ENCODE measurements around the gene MVK.

The MVK gene

GRCh38 chr12:109630107-109630506, 56.5 kb downstream of the MVK start:
- DNase-seq (ENCODE audit: low read depth), result no peak
- no peak for TF ChIP-seq CTCF (IDR thresholded peaks at IDR 0.05; ENCODE audit: control insufficient read depth, extremely low read depth, insufficient read depth)
- H3K4me3 ChIP-seq (ENCODE audit: low read depth, low read length), result no peak overlapping the region

DNA sequence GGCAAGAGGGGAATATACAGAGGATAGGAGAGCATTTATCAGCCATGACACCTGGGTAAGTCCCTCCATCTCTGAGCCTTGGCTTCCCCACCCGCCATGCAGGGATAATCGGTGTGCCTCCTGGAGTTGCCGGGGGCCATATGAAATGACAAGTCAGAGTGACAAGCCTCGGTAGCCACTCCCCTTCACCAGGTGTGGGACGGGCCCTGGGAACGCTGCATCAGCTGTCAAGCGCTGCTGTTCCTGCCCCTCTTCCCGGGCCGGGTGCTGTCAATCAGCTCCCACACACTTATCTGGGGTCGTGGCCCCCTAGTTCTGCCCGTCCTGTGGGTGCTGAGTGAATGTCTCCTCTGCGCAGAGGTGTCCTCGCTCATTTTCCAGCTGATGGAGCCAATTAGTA, 57.2 kb downstream of the MVK start:
- no peak for DNase-seq (ENCODE audit: low read depth)
- no peak for TF ChIP-seq CTCF (IDR thresholded peaks at IDR 0.05; ENCODE audit: control insufficient read depth, extremely low read depth, insufficient read depth)
- no peak overlapping the region for H3K4me3 ChIP-seq (ENCODE audit: low read depth, low read length)

- H3K4me3 ChIP-seq (ENCODE audit: low read depth, low read length), result no peak overlapping the region
- no peak for DNase-seq (ENCODE audit: low read depth)
- TF ChIP-seq CTCF (IDR thresholded peaks at IDR 0.05; ENCODE audit: control insufficient read depth, extremely low read depth, insufficient read depth), result no peak
Measured at GRCh38 chr12:109631302-109631701, 57.7 kb downstream of the MVK start.

DNA sequence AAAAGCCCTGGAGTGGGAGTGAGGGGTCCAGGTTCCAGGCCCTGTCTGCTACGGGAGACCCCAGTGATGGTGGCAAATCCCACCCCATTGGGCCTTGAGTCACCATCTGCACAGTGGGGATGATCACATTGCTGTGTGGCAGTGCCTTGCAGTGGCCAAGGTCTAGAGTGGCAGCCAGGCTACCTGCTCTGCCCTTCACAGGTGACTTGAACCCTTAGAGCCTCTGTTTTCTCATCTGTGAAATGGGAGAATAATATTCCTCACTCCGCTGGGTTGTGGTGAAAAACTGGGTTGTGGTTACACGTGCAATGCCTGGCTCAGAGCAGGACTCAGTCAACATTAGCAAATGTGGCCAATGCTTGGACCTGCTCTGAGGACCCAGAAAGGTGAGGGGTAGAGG, 58.2 kb downstream of the MVK start:
- H3K4me3 ChIP-seq (ENCODE audit: low read depth, low read length), result no peak overlapping the region
- no peak for TF ChIP-seq CTCF (IDR thresholded peaks at IDR 0.05; ENCODE audit: control insufficient read depth, extremely low read depth, insufficient read depth)
- no peak for DNase-seq (ENCODE audit: low read depth)

- H3K4me3 ChIP-seq (ENCODE audit: low read depth, low read length), result no peak overlapping the region
- DNase-seq (ENCODE audit: low read depth), result no peak
- no peak for TF ChIP-seq CTCF (IDR thresholded peaks at IDR 0.05; ENCODE audit: control insufficient read depth, extremely low read depth, insufficient read depth)
Measured at GRCh38 chr12:109632342-109632741, 58.7 kb downstream of the MVK start.

DNA sequence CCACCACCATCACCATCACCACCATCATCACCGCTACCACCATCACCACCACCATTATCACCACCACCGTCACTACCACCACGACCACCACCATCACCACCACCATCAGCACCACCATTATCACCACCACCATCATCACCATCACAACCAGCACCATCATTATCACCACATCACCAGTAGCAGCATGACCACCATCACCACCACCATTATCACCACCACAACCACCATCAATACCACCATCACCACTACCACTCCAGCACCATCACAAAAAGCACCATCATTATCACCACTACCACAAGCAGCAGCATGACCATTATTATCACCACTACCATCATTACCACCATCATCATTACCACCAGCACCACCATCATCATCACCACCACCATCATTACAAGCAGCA, 62.1 kb downstream of the MVK start:
- no peak for TF ChIP-seq CTCF (IDR thresholded peaks at IDR 0.05; ENCODE audit: control insufficient read depth, extremely low read depth, insufficient read depth)
- no peak for DNase-seq (ENCODE audit: low read depth)
- no peak overlapping the region for H3K4me3 ChIP-seq (ENCODE audit: low read depth, low read length)

DNA sequence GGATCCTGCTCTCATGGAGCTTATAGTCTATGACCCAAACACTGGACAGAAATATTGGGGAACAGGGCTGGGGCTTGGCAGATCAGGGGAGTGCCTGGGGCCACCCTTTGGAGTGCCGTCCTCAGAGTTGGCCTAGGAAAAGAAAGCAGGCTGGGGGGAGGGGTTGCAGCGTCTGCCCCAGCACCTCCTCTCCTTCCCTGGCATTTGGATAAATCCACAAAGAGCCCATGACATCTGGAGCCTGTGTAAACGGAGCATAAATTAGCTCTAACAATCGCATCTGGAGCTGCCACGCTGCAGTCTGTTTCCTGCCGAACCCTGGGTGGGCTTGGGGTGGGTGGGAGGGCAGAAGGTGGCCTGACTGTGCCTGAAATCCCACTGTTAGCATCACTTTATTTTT, 63.8 kb downstream of the MVK start:
- no peak overlapping the region for H3K4me3 ChIP-seq (ENCODE audit: low read depth, low read length)
- no peak for TF ChIP-seq CTCF (IDR thresholded peaks at IDR 0.05; ENCODE audit: control insufficient read depth, extremely low read depth, insufficient read depth)
- no peak for DNase-seq (ENCODE audit: low read depth)
